HG03575 (cell line): ENCODE data around the gene CABP1.

Experiments used
- ATAC-seq: cut with Tn5 transposase; IDR thresholded peaks from one replicate; pipeline ENCODE4 v1.9.1; 2021; ENCODE audit not compliant: unreplicated experiment, insufficient number of reproducible peaks, low FRiP score; ENCODE audit errors: extremely low read depth

Gene CABP1

DNA sequence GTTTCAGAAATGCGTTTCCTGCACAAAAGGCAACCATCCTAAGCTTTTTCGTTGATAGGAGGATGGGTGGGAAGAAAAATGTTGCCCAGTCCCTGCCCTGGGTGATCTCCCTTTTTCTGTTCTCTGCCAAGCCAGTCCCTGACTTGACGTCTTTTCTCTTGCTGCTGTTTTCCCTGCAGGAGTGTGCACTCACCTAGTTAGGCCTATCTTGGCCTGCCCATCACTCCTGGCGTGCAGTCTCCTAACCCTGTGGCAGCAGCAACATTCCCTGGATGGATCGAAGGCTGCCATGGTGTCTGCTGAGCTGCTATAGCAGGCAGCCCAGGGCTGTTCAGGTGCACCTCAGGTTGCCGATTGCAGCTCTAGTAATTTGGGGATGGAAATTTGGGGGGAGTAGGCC, 71.0 kb downstream of the CABP1 start:
- ATAC-seq = no peak

DNA sequence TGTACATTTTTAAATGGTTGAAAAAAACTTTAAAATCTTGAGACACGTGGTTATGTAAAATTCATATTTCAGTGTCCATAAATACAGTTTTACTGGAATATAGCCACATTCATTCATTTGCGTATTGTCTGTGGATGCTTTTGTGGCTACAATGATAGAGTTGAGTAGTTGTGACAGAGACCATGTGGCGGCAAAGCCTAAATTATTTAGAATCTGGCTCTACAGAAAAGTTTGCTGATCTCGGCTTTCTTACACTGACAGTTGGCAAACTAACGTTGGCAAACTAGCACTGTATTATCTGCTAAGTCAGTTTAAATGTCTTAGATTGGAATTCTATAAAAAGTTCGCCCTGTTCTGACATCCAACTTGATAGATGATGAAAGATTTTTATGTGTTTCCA, 72.2 kb downstream of the CABP1 start:
- ATAC-seq = no peak

DNA sequence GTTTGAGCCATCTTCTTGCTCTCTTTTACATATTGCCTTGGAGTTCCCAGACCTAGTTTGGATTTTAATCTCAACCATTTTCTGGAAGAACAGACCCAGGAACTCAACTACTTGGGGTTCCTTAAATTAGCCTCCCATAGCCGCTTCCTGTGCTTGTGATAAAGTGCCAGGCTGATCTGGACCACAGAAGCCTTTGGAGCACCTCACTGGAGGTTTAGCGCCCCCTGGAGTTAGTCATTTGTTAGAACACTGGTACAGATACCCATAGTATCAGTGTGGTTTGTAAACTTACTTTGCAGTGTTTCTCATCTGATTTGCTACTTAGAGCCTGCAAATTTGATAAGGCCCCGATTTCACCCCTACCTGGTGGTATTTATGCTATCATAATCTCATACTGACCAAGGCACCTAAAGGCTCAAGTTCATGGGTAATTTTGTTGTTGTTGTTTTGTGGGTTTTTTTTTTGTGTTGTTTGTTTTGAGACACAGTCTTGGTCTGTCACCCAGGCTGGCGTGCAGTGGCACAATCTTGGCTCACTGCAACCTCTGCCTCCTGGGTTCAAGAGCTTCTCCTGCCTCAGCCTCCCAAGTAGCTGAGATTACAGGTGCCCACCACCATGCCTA, 73.5 kb downstream of the CABP1 start:
- ATAC-seq = no peak
